ENCODE results near the gene CLIP4. TPM values are rescaled to one million over a fixed set of nuclear protein-coding genes. Genes with fewer than 3 reads are reported as not detected.

CLIP4 gene
- polyA plus RNA-seq, 1 of the 3 experiments (the other 2 are of a cell fraction): 12.7 TPM

- Histone ChIP-seq H3K27ac (ENCODE audit: low read depth in 2 of 2, low read length in 1 of 2) (no peak overlapping the region), H3K9ac (no peak overlapping the region), H2AFZ (ENCODE audit: low read depth) (no peak overlapping the region), H3K36me3 (replicated peaks in 1 of 2; ENCODE audit: control insufficient read depth in 1 of 2, insufficient read depth in 2 of 2, low read length in 1 of 2) (no peaks in the 10 kb centered on the region), H3K9me2 (no peaks in the 10 kb centered on the region), H3K9me3 (no peaks in the 10 kb centered on the region), H3K79me2 (ENCODE audit: insufficient read depth) (no peaks in the 10 kb centered on the region), H4K20me1 (ENCODE audit: insufficient read depth) (no peaks in the 10 kb centered on the region), H3F3A (replicated peaks; ENCODE audit: insufficient read depth) (no peaks in the 10 kb centered on the region), H3K4me3 (ENCODE audit: low read depth in 2 of 2, low read length in 1 of 2) (no peak overlapping the region), H3K4me2 (no peak overlapping the region), H3K4me1 (ENCODE audit: control insufficient read depth in 1 of 2, insufficient read depth in 2 of 2, low read depth in 1 of 2, low read length in 1 of 2) (peaks cover 1 to 10% of the 10 kb centered on the region in 2 experiments; a peak in 2 of 4 replicates), H3K27me3 (ENCODE audit: insufficient read depth) (peaks cover 9% of the 10 kb centered on the region; the same call in 1 of the 2 replicates)
- no peak for TF ChIP-seq TEAD4 (IDR thresholded peaks at IDR 0.05; ENCODE audit: borderline replicate concordance, insufficient read depth)
- no peak for TF ChIP-seq RXRA (IDR thresholded peaks at IDR 0.05; ENCODE audit: borderline replicate concordance, low read depth)
- TF ChIP-seq, protein P1, sequence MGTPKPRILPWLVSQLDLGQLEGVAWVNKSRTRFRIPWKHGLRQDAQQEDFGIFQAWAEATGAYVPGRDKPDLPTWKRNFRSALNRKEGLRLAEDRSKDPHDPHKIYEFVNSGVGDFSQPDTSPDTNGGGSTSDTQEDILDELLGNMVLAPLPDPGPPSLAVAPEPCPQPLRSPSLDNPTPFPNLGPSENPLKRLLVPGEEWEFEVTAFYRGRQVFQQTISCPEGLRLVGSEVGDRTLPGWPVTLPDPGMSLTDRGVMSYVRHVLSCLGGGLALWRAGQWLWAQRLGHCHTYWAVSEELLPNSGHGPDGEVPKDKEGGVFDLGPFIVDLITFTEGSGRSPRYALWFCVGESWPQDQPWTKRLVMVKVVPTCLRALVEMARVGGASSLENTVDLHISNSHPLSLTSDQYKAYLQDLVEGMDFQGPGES (IDR thresholded peaks at IDR 0.05; ENCODE audit: low read depth, low read length): no peak
- TF ChIP-seq TAF1 (IDR thresholded peaks at IDR 0.05; ENCODE audit: borderline replicate concordance, low read depth, low read length): no peak
- no peak for TF ChIP-seq FOXM1 (IDR thresholded peaks at IDR 0.05; ENCODE audit: low read depth)
- TF ChIP-seq, protein P2, sequence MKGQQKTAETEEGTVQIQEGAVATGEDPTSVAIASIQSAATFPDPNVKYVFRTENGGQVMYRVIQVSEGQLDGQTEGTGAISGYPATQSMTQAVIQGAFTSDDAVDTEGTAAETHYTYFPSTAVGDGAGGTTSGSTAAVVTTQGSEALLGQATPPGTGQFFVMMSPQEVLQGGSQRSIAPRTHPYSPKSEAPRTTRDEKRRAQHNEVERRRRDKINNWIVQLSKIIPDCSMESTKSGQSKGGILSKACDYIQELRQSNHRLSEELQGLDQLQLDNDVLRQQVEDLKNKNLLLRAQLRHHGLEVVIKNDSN (IDR thresholded peaks at IDR 0.05; ENCODE audit: borderline replicate concordance, low read depth): no peak
- no peak for DNase-seq
- ChIA-PET POLR2A (no interaction called here), CTCF (interaction anchor here (0.6 to 1.2 kb wide), 2 partner anchors 702 to 1393 kb away, joined by 3 read pairs; partner anchors contain the start of gene ALK)
- 46% methylated on average over 4 of the region's 4 CpGs for WGBS (ENCODE audit: low lambda C conversion rate)
These were observed 103.4 kb downstream of the CLIP4 start for GRCh38 chr2:29218550-29219125.

GRCh38 chr2:29219374-29219773 is 104.2 kb downstream of the CLIP4 start:
- Histone ChIP-seq H3K27ac (ENCODE audit: low read depth in 2 of 2, low read length in 1 of 2) (no peak overlapping the region), H3K27me3 (ENCODE audit: insufficient read depth) (peaks cover 9% of the 10 kb centered on the region; the same call in 1 of the 2 replicates), H3K9me3 (no peaks in the 10 kb centered on the region), H3K36me3 (replicated peaks in 1 of 2; ENCODE audit: control insufficient read depth in 1 of 2, insufficient read depth in 2 of 2, low read length in 1 of 2) (no peaks in the 10 kb centered on the region), H3K9ac (no peak overlapping the region), H2AFZ (ENCODE audit: low read depth) (no peak overlapping the region), H3K4me1 (ENCODE audit: control insufficient read depth in 1 of 2, insufficient read depth in 2 of 2, low read depth in 1 of 2, low read length in 1 of 2) (peaks cover 9 to 14% of the 10 kb centered on the region in 2 experiments; a peak in 3 of 4 replicates), H3K79me2 (ENCODE audit: insufficient read depth) (no peaks in the 10 kb centered on the region), H3K4me2 (no peak overlapping the region), H3K4me3 (ENCODE audit: low read depth in 2 of 2, low read length in 1 of 2) (no peak overlapping the region), H3F3A (replicated peaks; ENCODE audit: insufficient read depth) (no peaks in the 10 kb centered on the region), H3K9me2 (no peaks in the 10 kb centered on the region), H4K20me1 (ENCODE audit: insufficient read depth) (no peaks in the 10 kb centered on the region)
- CTCF ChIA-PET: interaction anchor here (0.6 to 1.3 kb wide), 4 partner anchors 90 to 1393 kb away, joined by 3 to 4 read pairs (median 3); partner anchors contain the start of gene ALK
- WGBS (ENCODE audit: low lambda C conversion rate): 66% methylated on average over 3 of the region's 4 CpGs
- POLR2A ChIA-PET: interaction anchor here (1.0 kb wide), 1 partner anchor 22 kb away, joined by 3 read pairs; no protein-coding TSS in a partner anchor
- no peak for DNase-seq
- TF ChIP-seq SMC3 (IDR thresholded peaks at IDR 0.05; ENCODE audit: low read depth, low read length): no peak
- TF ChIP-seq TEAD4 (IDR thresholded peaks at IDR 0.05; ENCODE audit: borderline replicate concordance, insufficient read depth): no peak
- TF ChIP-seq, protein P3, sequence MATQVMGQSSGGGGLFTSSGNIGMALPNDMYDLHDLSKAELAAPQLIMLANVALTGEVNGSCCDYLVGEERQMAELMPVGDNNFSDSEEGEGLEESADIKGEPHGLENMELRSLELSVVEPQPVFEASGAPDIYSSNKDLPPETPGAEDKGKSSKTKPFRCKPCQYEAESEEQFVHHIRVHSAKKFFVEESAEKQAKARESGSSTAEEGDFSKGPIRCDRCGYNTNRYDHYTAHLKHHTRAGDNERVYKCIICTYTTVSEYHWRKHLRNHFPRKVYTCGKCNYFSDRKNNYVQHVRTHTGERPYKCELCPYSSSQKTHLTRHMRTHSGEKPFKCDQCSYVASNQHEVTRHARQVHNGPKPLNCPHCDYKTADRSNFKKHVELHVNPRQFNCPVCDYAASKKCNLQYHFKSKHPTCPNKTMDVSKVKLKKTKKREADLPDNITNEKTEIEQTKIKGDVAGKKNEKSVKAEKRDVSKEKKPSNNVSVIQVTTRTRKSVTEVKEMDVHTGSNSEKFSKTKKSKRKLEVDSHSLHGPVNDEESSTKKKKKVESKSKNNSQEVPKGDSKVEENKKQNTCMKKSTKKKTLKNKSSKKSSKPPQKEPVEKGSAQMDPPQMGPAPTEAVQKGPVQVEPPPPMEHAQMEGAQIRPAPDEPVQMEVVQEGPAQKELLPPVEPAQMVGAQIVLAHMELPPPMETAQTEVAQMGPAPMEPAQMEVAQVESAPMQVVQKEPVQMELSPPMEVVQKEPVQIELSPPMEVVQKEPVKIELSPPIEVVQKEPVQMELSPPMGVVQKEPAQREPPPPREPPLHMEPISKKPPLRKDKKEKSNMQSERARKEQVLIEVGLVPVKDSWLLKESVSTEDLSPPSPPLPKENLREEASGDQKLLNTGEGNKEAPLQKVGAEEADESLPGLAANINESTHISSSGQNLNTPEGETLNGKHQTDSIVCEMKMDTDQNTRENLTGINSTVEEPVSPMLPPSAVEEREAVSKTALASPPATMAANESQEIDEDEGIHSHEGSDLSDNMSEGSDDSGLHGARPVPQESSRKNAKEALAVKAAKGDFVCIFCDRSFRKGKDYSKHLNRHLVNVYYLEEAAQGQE (IDR thresholded peaks at IDR 0.05; ENCODE audit: low read depth, low read length): no peak
- TF ChIP-seq ZBTB33 (IDR thresholded peaks at IDR 0.05; ENCODE audit: borderline replicate concordance, low read depth): no peak
- no peak for TF ChIP-seq PBX3 (IDR thresholded peaks at IDR 0.05)
- no peak for TF ChIP-seq SIN3A (IDR thresholded peaks at IDR 0.05; ENCODE audit: borderline replicate concordance, low read depth, low read length)
- TF ChIP-seq, protein P4, sequence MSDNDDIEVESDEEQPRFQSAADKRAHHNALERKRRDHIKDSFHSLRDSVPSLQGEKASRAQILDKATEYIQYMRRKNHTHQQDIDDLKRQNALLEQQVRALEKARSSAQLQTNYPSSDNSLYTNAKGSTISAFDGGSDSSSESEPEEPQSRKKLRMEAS (IDR thresholded peaks at IDR 0.05; ENCODE audit: low read depth): no peak
- TF ChIP-seq RAD21 (IDR thresholded peaks at IDR 0.05; ENCODE audit: low read length): no peak
- TF ChIP-seq EP300 (IDR thresholded peaks at IDR 0.05; ENCODE audit: borderline replicate concordance in 1 of 2, low read depth in 1 of 2, low read length in 1 of 2): no peak
- TF ChIP-seq, protein P1 (IDR thresholded peaks at IDR 0.05; ENCODE audit: low read depth, low read length): no peak

Data from SK-N-SH (cell line).